ENCODE results near the gene COPS4.
"Not testable (repeated sequence)": the region's sequence is repeated elsewhere in the genome, so short reads cannot be mapped to it uniquely, and the experiment has no call there.

COPS4 gene

GRCh38 chr4:83025563-83025962 is 9.4 kb upstream of the COPS4 start:
- Histone ChIP-seq H3K4me1 (ENCODE audit: control insufficient read depth, insufficient read depth, low read length) (no peaks in the 10 kb centered on the region), H3K4me3 (ENCODE audit: low read length in 2 of 2) (no peak overlapping the region), H3K9ac (ENCODE audit: low read length in 2 of 2) (no peak overlapping the region), H3K27ac (ENCODE audit: low read length) (no peak overlapping the region), H3K36me3 (ENCODE audit: control insufficient read depth in 2 of 2, insufficient read depth in 2 of 2, low read length in 2 of 2) (no peaks in the 10 kb centered on the region), H3K9me3 (ENCODE audit: control insufficient read depth in 2 of 2, low read length in 2 of 2) (no peaks in the 10 kb centered on the region), H3K27me3 (ENCODE audit: control insufficient read depth in 1 of 2, insufficient read depth in 2 of 2, low read length in 2 of 2) (no peaks in the 10 kb centered on the region)

- no peaks in the 10 kb centered on the region for H3K9me3 ChIP-seq (ENCODE audit: control insufficient read depth in 2 of 2, low read length in 2 of 2)
- H3K4me3 ChIP-seq (ENCODE audit: low read length in 2 of 2), result no peak overlapping the region
- H3K27ac ChIP-seq (ENCODE audit: low read length), result no peak overlapping the region
- H3K4me1 ChIP-seq (ENCODE audit: control insufficient read depth, insufficient read depth, low read length), result no peaks in the 10 kb centered on the region
- no peaks in the 10 kb centered on the region for H3K36me3 ChIP-seq (ENCODE audit: control insufficient read depth in 2 of 2, insufficient read depth in 2 of 2, low read length in 2 of 2)
- H3K27me3 ChIP-seq (ENCODE audit: control insufficient read depth in 1 of 2, insufficient read depth in 2 of 2, low read length in 2 of 2), result no peaks in the 10 kb centered on the region
- H3K9ac ChIP-seq (ENCODE audit: low read length in 2 of 2), result no peak overlapping the region
These were observed 6.0 kb upstream of the COPS4 start for GRCh38 chr4:83028976-83029375.

GRCh38 chr4:83029688-83030087 is 5.3 kb upstream of the COPS4 start:
- Histone ChIP-seq H3K4me3 (ENCODE audit: low read length in 2 of 2) (no peak overlapping the region), H3K36me3 (ENCODE audit: control insufficient read depth in 2 of 2, insufficient read depth in 2 of 2, low read length in 2 of 2) (no peaks in the 10 kb centered on the region)

GRCh38 chr4:83036991-83037665 is 2.1 kb downstream of the COPS4 start:
- Histone ChIP-seq H3K9ac (ENCODE audit: low read length in 2 of 2) (no peak overlapping the region), H3K9me3 (ENCODE audit: control insufficient read depth in 2 of 2, low read length in 2 of 2) (no peaks in the 10 kb centered on the region), H3K27ac (ENCODE audit: low read length) (no peak overlapping the region), H3K4me3 (ENCODE audit: low read length in 2 of 2) (no peak overlapping the region), H3K36me3 (ENCODE audit: control insufficient read depth in 2 of 2, insufficient read depth in 2 of 2, low read length in 2 of 2) (no peaks in the 10 kb centered on the region), H3K4me1 (ENCODE audit: control insufficient read depth, insufficient read depth, low read length) (peaks cover 10% of the 10 kb centered on the region), H3K27me3 (ENCODE audit: control insufficient read depth in 1 of 2, insufficient read depth in 2 of 2, low read length in 2 of 2) (no peaks in the 10 kb centered on the region)

More at GRCh38 chr4:83029688-83030087, 5.3 kb upstream of the COPS4 start:
- no peak overlapping the region for H3K9ac ChIP-seq (ENCODE audit: low read length in 2 of 2)
- no peak overlapping the region for H3K27ac ChIP-seq (ENCODE audit: low read length)
- H3K27me3 ChIP-seq (ENCODE audit: control insufficient read depth in 1 of 2, insufficient read depth in 2 of 2, low read length in 2 of 2), result no peaks in the 10 kb centered on the region
- H3K4me1 ChIP-seq (ENCODE audit: control insufficient read depth, insufficient read depth, low read length), result no peaks in the 10 kb centered on the region
- no peaks in the 10 kb centered on the region for H3K9me3 ChIP-seq (ENCODE audit: control insufficient read depth in 2 of 2, low read length in 2 of 2)

GRCh38 chr4:83040269-83040668 is 5.3 kb downstream of the COPS4 start:
- Histone ChIP-seq H3K9ac (ENCODE audit: low read length in 2 of 2) (no peak overlapping the region), H3K36me3 (ENCODE audit: control insufficient read depth in 2 of 2, insufficient read depth in 2 of 2, low read length in 2 of 2) (no peaks in the 10 kb centered on the region), H3K27ac (ENCODE audit: low read length) (no peak overlapping the region), H3K27me3 (ENCODE audit: control insufficient read depth in 1 of 2, insufficient read depth in 2 of 2, low read length in 2 of 2) (no peaks in the 10 kb centered on the region), H3K4me1 (ENCODE audit: control insufficient read depth, insufficient read depth, low read length) (peaks cover 10% of the 10 kb centered on the region), H3K9me3 (ENCODE audit: control insufficient read depth in 2 of 2, low read length in 2 of 2) (no peaks in the 10 kb centered on the region), H3K4me3 (ENCODE audit: low read length in 2 of 2) (no peak overlapping the region)

- not testable (repeated sequence) for H3K36me3 ChIP-seq (ENCODE audit: control insufficient read depth in 2 of 2, insufficient read depth in 2 of 2, low read length in 2 of 2); H3K9ac ChIP-seq (ENCODE audit: low read length in 2 of 2); H3K9me3 ChIP-seq (ENCODE audit: control insufficient read depth in 2 of 2, low read length in 2 of 2); H3K27me3 ChIP-seq (ENCODE audit: control insufficient read depth in 1 of 2, insufficient read depth in 2 of 2, low read length in 2 of 2); H3K27ac ChIP-seq (ENCODE audit: low read length); H3K4me3 ChIP-seq (ENCODE audit: low read length in 2 of 2); H3K4me1 ChIP-seq (ENCODE audit: control insufficient read depth, insufficient read depth, low read length)
These were observed 8.2 kb downstream of the COPS4 start for GRCh38 chr4:83043157-83043556.

GRCh38 chr4:83043801-83044407 is 8.9 kb downstream of the COPS4 start:
- Histone ChIP-seq H3K4me3 (ENCODE audit: low read length in 2 of 2) (no peak overlapping the region), H3K9me3 (ENCODE audit: control insufficient read depth in 2 of 2, low read length in 2 of 2) (no peaks in the 10 kb centered on the region), H3K36me3 (ENCODE audit: control insufficient read depth in 2 of 2, insufficient read depth in 2 of 2, low read length in 2 of 2) (no peaks in the 10 kb centered on the region), H3K27me3 (ENCODE audit: control insufficient read depth in 1 of 2, insufficient read depth in 2 of 2, low read length in 2 of 2) (no peaks in the 10 kb centered on the region), H3K27ac (ENCODE audit: low read length) (no peak overlapping the region), H3K9ac (ENCODE audit: low read length in 2 of 2) (no peak overlapping the region), H3K4me1 (ENCODE audit: control insufficient read depth, insufficient read depth, low read length) (no peaks in the 10 kb centered on the region)

- H3K27me3 ChIP-seq (ENCODE audit: control insufficient read depth in 1 of 2, insufficient read depth in 2 of 2, low read length in 2 of 2), result no peaks in the 10 kb centered on the region
- H3K9ac ChIP-seq (ENCODE audit: low read length in 2 of 2), result no peak overlapping the region
- H3K4me3 ChIP-seq (ENCODE audit: low read length in 2 of 2), result no peak overlapping the region
- no peaks in the 10 kb centered on the region for H3K4me1 ChIP-seq (ENCODE audit: control insufficient read depth, insufficient read depth, low read length)
- no peaks in the 10 kb centered on the region for H3K9me3 ChIP-seq (ENCODE audit: control insufficient read depth in 2 of 2, low read length in 2 of 2)
- peaks cover 9 to 11% of the 10 kb centered on the region in 2 donors for H3K36me3 ChIP-seq (ENCODE audit: control insufficient read depth in 2 of 2, insufficient read depth in 2 of 2, low read length in 2 of 2)
- H3K27ac ChIP-seq (ENCODE audit: low read length), result no peak overlapping the region
These were observed 11.9 kb downstream of the COPS4 start for GRCh38 chr4:83046693-83047473.

- not testable (repeated sequence) for H3K27me3 ChIP-seq (ENCODE audit: control insufficient read depth in 1 of 2, insufficient read depth in 2 of 2, low read length in 2 of 2); H3K9me3 ChIP-seq (ENCODE audit: control insufficient read depth in 2 of 2, low read length in 2 of 2); H3K4me3 ChIP-seq (ENCODE audit: low read length in 2 of 2); H3K9ac ChIP-seq (ENCODE audit: low read length in 2 of 2); H3K27ac ChIP-seq (ENCODE audit: low read length); H3K4me1 ChIP-seq (ENCODE audit: control insufficient read depth, insufficient read depth, low read length)
- H3K36me3 ChIP-seq (ENCODE audit: control insufficient read depth in 2 of 2, insufficient read depth in 2 of 2, low read length in 2 of 2), result peaks cover 22% of the 10 kb centered on the region in 2 donors
These were observed 13.8 kb downstream of the COPS4 start for GRCh38 chr4:83048781-83049180.

- Histone ChIP-seq H3K9ac (ENCODE audit: low read length in 2 of 2) (no peak overlapping the region), H3K9me3 (ENCODE audit: control insufficient read depth in 2 of 2, low read length in 2 of 2) (no peaks in the 10 kb centered on the region), H3K27ac (ENCODE audit: low read length) (no peak overlapping the region), H3K27me3 (ENCODE audit: control insufficient read depth in 1 of 2, insufficient read depth in 2 of 2, low read length in 2 of 2) (no peaks in the 10 kb centered on the region), H3K36me3 (ENCODE audit: control insufficient read depth in 2 of 2, insufficient read depth in 2 of 2, low read length in 2 of 2) (peaks cover 18 to 27% of the 10 kb centered on the region in 2 donors), H3K4me1 (ENCODE audit: control insufficient read depth, insufficient read depth, low read length) (no peaks in the 10 kb centered on the region), H3K4me3 (ENCODE audit: low read length in 2 of 2) (no peak overlapping the region)
These were observed 19.9 kb downstream of the COPS4 start for GRCh38 chr4:83054928-83055327.

GRCh38 chr4:83062739-83063138 is 27.8 kb downstream of the COPS4 start:
- no peaks in the 10 kb centered on the region for H3K9me3 ChIP-seq (ENCODE audit: control insufficient read depth in 2 of 2, low read length in 2 of 2)
- no peak overlapping the region for H3K27ac ChIP-seq (ENCODE audit: low read length)
- no peak overlapping the region for H3K4me3 ChIP-seq (ENCODE audit: low read length in 2 of 2)
- H3K27me3 ChIP-seq (ENCODE audit: control insufficient read depth in 1 of 2, insufficient read depth in 2 of 2, low read length in 2 of 2), result no peaks in the 10 kb centered on the region
- peaks cover 20 to 30% of the 10 kb centered on the region in 2 donors for H3K36me3 ChIP-seq (ENCODE audit: control insufficient read depth in 2 of 2, insufficient read depth in 2 of 2, low read length in 2 of 2)
- H3K9ac ChIP-seq (ENCODE audit: low read length in 2 of 2), result no peak overlapping the region
- no peaks in the 10 kb centered on the region for H3K4me1 ChIP-seq (ENCODE audit: control insufficient read depth, insufficient read depth, low read length)
